Amniotic epithelial cell (primary cell): ENCODE results near the gene PRDM5.

Source experiments
- DNase-seq: peaks from one replicate; pipeline ENCODE4 v3.0.0-alpha.2; 2010; ENCODE audit warnings: low read depth

The PRDM5 gene

DNA sequence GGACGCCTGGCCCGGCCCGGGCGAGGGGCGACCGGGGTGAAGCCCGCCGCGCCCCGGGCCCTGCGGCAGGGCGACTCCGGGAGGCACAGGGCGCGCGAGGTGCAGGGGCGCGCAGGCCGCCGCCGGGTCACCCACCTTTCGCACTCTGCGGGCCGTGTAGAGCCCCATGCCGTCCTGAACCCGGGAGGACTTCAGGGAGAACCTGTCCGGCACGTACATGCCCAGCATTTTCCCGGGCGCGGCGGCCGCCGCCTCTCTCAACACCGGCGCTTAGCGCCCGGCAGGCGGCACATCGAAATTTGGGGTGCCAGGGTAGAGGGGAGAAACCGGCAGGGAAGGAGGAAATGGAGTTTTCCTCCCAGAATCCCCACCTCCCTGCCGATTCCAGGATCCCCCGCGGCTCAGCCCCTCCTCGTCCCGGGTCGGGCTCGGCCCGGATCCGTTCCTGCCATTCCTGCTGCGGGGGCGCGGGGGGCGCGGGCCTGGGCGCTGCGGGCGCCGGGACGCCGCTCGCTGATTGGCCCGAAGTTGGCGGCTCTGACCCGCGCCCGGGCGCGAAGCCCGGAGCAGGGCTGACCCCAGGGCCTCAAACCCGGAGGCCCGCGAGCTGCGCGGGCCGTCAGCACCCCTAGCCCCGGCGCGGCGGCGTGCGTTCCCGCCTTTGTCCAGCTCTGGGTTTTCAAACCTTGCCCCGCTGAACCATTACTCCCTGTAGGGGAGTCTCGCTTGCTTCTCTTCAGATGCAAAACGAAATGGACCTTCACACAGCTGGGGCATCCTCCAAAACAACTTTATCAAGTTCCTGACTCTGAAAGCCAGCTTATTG, at the start of gene PRDM5:
PRDM5 (minus strand) TSS at position 346 of the 826 bp plus-strand sequence; CDS start at position 228, 118 bp downstream.
- DNase-seq, result peak; percentile 64

DNA sequence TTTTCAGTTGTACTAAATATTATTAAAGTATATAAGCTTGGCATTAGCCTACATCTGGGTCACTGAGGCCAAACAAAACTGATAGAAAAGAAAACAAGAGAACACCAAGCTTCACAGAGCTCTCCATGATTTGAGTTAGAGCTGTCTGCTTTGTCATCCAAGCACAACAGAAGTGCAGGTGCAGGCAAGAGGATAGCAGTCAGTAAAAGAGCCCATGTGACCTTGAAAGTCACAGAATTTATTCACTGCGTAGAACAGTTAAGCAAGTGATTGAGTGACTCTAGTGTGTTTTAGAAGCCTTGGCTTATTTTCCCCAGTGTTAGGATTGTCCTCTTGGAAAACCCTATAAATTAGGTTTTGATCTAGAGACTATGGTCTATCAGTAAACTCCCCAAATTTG, 49.4 kb upstream of the PRDM5 start:
- no peak for DNase-seq

DNA sequence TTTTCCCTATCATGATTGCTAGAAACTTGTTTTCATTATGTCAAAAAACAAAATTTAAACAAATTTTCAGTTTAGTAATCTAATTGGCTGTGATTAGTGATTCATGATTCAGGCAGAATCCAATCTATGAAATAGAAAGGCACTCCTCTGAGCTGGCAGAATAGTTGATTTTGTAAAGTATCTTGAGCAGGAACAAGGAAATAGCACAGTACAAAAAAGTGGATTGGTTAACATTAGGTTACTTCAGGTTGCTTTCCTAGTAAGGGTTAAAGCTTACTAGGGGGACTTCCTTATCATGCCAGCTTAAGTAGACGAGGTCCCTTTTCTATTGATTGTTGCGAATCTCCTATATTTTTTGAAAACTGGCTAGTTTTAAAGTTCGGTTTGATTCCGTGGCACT, 43.4 kb upstream of the PRDM5 start:
- DNase-seq, result no peak

DNA sequence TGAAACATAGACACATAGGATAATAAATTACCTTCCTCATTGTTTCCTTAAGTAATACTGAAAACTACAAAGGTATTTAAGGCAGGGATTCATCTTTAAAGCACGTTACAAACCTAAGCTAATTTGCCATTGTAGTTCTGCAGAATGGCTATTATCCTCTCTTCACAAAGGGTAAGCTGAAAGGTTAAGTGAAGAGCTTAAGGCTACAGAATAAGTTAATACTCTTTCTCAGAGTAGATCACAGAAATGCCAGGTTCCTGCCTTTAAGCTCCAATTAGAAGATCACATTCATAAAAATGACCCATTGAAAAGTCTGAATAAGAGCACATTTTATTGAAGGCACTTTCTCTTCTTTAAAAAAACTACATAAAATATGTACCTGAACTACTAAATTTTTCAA, 42.1 kb upstream of the PRDM5 start:
- no peak for DNase-seq

DNA sequence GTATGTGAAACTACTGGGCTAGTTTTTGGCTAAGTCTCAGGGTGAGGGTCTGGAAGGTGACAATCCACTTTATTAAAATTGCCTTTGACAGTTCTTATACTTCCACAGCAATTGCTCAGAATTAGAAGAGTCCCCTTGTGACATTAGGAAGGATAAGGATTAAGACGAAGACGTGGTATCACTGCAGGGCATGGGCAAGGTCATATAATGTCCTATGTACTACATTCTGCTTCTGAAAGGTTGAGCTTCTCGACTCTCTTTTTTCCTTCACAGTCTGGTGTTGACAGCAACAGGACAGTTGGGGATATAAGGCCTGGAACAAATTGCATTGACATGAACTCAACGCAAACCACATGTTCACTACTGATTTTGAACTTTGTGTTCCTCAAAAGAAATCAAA, 40.9 kb upstream of the PRDM5 start:
- DNase-seq, result no peak

DNA sequence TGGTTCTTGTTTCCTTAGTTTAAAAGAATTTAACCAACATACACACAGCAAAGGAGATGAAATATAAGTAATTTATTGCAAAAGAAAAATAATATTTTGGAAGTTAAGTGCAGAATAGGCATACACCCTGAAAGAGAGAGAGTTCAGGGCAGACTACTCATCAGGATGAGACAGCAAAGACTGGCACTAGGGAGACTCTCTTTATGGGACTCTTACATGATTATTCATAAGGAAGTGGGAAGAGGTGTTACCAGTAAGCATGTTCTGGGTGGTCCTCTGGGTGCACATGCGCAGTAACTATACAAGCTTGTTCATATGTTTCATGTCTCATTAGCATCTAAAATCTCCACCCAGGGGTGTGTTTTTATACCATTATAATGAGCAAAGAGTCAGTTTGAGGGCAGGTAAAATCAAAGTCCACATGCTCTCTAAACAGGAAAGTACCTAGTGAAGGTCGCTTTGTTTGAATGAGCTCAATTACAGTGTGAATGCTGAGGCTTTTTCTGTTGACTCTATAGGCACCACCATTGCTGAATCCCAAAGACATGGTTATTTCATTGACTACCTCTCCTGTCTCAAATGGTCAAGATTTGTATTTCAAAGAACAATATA, 38.2 kb upstream of the PRDM5 start:
- no peak for DNase-seq

DNA sequence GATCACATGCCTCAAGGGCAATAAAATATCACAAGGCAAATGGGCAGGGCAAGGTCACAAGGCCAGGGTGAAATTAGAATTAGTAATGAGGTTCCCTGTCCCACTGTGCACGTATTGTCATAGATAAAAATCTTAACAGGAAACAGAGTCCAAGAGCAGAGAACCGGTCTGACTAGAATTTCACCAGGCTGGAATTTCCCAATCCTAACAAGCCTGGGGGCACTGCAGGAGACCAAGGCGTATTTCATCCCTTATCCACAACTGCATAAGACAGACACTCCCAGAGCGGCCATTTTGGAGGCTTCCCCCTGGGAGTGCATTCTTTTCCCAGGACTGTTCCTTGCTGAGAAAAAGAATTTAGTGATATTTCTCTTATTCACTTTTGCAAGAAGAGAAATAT, 25.9 kb upstream of the PRDM5 start:
- DNase-seq, result no peak

DNA sequence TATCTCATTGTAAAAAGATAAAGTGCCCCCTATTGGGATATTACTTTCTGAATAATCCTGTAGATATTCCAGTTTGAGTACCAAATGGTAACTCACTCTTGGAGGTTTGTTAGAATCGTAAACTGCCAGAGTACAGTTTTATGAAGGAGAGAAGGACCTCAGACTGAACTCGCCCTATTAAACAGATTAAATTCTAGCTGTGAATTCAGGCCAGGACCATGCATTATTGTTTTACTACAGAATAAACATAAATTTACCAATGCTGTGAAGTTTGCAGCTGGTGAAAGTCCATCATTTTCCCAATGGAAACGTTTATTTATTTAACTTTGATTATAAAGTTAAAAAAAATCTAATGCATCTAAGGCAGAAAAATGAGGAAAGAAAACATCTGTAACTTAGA, 20.2 kb upstream of the PRDM5 start:
- DNase-seq, result no peak

DNA sequence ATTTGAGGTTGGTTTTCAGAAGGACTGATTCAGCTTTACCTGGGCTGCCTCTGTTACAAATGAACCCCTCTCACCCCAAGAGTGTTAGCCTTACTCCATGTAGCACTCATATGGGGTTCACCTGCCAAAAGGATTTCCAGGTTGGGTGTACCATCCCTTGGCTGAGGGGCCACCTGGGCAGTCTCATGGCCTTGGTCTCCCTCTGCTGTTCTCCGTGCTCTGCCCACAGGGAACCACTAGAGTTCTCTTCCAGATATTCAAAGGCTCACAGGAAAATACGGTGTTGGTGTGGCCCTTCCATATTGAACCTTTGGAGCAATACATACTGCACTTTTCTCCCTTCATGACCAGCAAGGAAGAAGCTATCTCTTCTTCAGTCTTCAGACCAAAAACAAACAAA, 18.0 kb upstream of the PRDM5 start:
- DNase-seq, result no peak

DNA sequence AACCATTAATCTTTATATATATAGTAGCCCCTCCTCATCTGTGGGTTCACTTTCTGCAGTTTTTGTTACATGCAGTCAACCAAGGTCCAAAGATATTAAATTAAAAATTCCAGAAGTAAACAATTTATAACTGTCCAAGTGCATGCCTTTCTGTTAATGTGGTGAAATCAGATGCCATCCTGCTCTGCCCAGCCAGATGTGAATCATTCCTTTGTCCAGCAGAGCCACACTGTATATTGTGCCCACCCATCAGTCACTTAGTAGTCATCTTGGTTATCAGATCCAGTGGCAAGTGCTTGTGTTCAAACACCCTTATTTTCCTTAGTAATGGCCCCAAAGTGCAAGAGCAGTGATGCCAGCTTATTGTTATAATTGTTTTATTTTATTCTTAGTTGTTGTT, 17.2 kb upstream of the PRDM5 start:
- no peak for DNase-seq

DNA sequence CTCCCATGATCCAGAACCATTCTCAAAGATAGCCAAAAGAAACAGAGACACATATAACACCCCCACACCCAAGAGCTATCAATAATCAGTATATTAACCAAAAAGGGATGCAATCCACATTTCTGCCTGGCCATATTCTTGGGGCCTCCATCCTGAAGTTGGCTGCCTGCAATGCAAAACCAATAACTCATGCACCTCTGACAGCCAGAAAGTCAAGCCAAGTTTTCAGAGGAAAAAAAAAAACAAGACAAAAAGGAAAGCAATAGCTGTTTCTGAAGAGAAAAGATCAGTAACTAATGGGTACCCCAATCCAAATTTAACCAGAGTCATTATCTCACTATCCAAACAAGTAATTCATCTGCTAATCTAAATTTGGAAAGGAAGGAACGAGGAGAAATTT, 7.3 kb upstream of the PRDM5 start:
- no peak for DNase-seq

DNA sequence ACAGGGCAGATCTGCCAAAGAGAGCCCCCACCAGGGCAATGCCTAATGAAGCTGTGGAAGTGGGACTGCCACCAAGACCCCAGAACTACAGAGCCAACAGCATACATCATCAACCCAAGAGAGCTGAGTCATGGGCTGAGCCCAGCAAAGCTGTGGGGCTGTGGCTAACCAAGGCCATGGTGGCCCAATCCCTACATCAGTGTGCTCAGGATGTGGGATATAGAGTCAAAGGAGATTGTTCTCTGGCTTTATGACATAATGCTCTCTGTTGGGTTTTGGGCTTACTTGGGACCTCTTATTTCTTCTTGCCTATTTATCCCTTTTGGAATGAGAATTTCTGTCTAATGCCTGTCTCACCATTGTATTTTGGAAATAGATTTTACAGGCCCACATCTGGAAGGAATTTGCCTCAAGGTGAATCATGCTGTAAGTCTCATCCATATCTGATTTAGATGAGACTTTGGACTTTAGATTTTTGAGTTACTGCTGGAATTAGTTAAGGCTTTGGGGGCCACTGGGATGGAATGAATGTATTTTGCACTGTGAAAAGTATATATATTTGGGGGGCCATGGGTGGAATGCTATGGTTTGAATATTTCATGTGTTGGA, 5.4 kb upstream of the PRDM5 start:
- no peak for DNase-seq

DNA sequence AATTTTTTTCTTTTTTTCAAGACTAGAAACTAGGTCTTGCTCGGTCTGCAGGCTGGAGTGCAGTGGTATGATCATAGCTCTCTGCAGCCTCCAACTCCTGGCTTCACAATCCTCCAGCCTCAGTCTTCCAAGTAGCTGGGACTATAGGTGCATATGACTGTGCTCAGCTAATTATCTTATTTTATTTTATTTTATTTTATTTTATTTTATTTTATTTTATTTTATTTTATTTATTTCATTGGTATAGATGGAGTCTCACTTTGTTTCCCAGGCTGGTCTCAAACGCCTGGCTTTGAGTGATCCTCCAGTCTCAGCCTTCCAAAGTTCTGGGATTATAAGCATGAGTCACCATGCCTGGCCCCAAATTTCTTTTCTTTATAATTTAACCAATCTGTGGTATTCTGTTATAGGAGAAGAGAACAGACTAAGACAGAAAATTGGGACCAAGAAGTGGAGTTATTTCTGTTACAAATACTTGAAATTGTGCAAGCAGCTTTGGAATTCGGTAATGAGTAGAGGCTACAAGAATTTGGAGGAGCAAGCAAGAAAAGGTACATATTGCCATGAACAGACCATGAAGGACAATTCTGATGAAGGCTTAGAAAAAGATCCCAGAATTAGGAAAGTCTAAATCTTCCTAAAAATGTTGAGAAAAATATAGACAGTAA, 4.0 kb upstream of the PRDM5 start:
- no peak for DNase-seq

DNA sequence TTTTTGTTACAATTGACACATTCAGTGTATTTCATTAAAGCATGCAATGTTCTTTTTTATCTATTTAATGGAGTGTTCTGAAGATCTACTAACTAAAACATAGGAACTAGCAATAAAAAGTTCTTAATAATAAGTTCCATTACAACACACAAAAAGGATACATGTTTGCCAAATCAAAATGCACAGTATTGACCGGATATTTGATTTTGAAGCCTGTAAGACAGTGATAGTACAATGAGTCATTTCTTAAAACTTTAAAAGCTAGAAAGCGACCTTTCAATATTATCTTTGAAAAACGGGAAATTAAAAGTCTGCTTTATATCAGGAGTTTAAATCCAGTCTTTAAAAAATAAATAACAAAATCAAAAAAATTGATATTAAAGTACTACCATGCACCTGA, 2.4 kb upstream of the PRDM5 start:
- no peak for DNase-seq

DNA sequence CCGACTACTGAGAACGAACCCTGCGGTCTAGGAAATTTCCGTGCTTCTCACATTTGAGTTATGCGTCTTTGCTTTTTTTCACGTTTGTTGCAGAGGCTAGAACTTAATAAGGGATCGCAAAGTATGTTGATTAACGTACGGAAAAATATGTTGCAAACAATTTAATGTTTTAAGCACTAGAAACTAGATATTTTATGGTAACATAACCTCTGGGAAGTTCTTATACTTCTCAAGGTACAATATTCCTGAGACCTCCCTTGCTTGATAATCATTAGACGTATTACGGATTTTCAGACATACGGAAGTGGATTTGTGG, 639 bp upstream of the PRDM5 start:
- no peak for DNase-seq

DNA sequence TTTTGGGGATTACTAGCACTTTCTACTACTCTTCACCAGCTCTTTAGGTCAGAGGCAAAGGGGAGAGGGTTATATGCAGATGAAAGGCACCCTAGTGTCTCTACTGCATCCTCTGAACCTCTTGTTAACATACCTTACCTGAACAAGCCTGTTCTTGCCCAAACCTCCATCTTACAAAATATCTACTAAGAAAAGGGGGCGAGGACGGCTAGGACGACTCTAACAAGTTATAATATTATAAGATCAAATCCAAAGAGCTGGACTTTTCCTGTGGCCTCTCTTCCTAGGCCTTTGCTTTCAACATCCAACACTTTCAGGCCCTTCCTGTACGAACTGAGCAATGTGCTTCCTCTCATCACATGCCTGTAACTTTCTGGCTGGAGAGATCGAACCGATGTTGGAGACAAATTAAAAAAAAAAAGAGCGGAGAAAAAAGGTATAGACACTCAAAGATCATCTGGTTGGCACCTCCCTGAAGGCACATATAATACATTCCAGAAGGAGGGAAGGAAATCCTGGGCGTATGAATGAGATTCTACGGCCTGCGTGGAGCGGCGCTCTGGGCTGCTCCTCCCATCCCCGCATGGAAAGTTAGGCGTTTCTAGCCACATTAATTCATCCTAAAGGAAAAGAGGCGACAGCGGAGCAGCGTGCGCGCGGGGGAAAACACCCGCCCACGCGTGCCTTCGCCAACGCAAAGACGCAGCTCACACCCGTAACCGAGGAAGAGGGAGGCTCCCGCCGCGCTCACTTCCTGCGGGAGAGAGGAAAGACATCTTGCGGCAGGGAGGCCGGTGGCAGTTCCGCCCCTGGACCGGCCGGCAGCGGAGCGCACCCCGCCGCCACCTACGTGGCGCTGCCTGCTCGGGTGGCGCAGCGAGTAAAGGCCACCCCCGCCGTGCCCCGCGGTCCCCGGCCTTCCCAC, 808 bp downstream of the PRDM5 start:
- DNase-seq, result peak; percentile 64

DNA sequence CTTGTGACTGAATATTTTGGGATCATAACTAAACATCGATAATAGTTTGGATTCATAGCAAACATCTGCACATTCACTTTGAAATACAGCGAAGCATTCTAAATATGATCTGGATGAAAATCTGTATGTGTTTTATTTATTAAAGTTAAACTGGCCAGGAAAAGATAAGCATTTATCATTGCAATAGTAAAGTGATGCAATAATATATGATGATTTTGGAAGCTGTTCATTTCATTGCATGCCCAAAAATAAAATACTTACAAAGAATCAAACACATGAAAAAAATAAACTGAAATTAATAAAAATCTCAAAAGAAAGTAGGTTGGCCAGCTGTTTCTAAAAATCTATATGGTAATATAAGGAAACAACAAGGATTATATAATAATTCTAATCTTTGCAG, 1.9 kb downstream of the PRDM5 start:
- DNase-seq, result no peak

DNA sequence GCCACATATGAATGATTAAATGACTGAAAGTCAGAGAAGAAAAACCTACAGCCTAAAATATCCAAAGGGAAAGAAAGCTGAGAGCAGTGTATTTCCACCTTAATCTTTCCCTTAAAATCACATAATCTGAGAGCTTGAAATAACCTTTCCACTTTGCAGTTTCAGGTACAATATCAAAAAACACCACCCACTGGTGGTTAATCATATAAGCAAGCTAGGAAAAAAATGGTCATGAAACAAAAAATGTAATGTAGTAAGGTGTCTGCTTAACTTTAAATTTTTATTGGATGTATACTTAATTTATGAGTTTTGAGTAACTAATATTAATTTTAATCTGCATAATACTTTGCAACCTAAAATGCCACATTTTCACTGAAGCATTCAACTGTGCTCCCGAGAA, 3.2 kb downstream of the PRDM5 start:
- no peak for DNase-seq

DNA sequence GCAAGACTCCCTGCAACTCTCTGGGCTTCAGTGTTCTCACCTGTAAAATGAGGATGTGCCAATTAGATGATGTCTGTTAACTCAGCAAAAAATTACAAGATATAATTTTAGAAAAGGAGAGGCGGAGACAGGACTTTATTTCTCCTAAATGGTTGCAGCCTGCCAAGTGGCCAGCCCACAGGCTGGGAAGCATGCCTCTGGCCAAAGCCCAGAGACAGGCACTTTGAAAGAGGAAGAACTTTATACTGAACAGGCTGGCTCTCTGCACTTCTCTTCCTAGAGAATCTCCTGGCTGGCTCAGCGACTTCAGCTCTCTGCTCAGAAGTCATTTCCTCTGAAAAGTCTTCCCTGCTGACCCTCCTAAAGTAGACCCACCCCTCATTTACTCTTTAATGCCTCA, 3.7 kb downstream of the PRDM5 start:
- DNase-seq, result no peak

DNA sequence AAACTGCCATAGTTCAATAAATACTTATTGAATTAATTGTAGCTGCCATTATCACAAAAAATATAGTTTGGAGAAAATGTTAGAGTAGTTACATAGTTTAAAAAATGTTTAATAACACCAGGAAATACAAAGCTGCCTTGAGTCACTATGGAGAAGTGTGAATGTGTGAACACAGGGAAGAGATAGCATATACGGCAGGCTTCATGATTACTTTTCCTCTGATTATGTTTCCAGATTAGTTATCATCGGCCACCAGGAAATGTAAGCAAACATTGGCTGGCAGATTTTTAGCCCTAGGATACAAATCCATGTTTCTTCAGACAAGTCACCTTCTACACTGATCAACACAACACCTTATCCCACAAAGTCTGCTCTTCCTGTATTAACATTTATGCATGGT, 4.4 kb downstream of the PRDM5 start:
- DNase-seq, result no peak

DNA sequence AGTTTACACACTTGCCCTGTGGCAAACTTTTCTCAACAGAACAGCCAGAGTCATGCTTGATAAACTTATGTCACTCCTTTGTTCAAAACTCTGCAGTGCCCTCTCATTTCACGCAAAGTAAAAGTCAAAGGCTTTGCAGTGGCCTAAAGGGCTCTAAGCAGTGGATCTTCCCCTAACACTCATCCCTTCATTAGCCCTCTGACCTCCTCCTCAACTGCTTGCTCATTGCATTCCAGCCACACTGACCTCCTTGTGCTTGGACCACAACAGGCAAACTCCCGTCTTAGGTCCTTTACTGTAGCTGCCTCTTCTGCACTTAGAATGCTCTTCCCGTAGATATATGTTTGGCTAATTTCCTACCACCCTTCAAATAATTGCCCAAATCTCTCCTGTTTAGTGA, 5.6 kb downstream of the PRDM5 start:
- peak; percentile 19 for DNase-seq

DNA sequence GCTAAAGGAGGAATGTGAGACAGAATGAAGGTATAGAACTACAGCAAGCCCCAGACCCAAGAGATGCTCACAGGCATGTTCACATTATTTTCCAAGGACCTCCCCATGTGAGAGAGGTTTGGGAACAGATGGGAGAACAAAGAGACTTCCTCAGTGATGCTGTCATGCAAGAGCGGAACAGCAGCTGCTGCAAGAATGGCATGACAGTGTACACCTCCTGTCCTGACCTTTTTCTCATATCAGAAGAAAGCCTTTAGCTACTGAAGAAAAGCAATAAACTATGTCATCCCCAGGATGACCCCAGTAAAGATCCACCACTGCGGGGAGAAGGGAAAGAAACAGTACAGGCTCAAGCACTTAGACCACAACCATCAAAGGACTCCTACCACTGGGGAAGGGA, 7.2 kb downstream of the PRDM5 start:
- DNase-seq, result no peak
